Measurements from ENCODE around the gene NTN1.

Gene NTN1

DNA sequence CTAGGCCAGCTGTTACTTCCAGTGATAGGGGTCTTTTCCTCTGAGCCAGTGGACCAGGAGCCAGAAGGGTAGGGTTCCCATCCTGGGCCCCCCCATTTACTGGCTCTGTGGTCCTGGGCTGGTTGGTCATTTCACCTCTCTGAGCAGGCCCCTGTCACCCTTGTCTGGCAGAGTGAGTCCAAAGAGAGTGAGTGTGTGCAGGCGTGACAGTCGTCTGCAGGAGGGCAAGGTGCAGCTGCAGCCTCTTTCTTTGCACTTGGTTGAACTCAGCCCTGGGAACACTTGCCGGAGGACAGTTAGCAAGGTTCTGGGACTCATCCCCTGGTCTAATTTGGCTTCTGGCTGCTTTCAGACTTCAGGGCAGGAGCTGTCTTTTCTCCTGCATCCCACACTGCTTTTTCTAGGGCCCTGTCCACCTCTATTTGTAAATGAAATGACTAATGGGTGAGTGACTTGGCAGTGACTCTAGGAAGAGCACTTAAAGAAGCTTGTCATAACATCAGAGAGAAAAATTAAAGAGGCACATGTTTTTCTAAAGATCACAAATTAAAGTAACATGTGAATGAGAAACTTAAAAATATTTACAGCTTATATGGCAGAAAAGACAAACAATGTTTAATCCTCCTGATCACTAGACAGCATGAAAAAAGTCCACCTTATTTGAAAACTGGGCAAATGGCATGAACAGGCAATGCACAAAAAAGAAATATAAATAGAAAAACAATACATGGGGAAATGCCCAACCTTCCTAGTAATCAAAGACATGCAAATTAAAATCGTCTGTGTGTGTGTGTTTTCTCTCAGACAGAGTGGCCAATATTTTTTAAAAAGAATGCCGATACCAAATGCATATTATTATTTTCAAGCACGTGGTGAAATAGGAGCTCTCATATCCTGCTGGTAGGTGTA is 137.5 kb downstream of the NTN1 start:
- no peak for DNase-seq (ENCODE audit: low read depth in 3 of 3)

- no peak for DNase-seq (ENCODE audit: low read depth in 3 of 3)
These were observed 141.1 kb downstream of the NTN1 start for GRCh38 chr17:9162275-9162985.

DNA sequence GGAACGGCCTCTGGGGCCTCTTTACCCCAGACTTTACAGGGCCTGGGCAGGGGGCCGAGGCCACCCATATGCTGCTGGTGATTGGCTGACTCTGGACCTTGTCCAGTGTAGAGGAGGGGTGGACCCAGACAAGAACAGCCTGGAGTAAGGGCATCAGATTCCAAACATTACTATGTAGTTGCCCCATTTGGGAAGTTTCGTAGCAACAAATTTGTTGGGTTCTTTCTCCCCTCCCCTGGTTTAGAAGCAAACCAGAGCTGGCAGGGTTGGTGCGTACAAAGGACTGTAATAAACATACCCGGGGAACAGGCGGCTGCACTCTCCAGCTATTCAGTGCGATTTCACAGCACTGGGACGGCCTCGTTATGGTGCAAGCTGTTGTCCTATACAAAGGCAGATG is 145.5 kb downstream of the NTN1 start:
- DNase-seq (ENCODE audit: low read depth in 3 of 3) = no peak

GRCh38 chr17:9167379-9167778 is 146.1 kb downstream of the NTN1 start:
- no peak for DNase-seq (ENCODE audit: low read depth in 3 of 3)

GRCh38 chr17:9169116-9169515 is 147.8 kb downstream of the NTN1 start:
- DNase-seq (ENCODE audit: low read depth in 3 of 3) = no peak

GRCh38 chr17:9170336-9170735 is 149.0 kb downstream of the NTN1 start:
- DNase-seq (ENCODE audit: low read depth in 3 of 3) = no peak

DNA sequence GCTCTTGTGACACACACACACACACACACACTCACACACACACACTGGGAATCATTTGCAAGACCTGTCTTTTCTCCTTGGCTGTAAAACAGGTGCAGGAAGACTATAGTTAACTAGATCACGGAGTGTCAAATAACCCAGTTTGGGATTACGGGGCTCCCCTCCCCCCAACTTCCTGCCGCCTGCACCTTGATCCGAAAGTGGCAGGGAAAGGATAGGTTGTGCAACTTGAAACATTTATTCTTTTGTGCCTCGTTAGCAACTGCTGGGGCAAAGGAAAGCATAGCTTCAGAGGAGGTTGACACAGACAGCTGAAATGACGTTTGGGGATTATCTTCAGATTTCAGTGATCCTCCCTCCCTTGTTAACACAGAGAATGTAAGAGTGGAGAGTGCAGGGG is 149.5 kb downstream of the NTN1 start:
- DNase-seq (ENCODE audit: low read depth in 3 of 3) = no peak

DNA sequence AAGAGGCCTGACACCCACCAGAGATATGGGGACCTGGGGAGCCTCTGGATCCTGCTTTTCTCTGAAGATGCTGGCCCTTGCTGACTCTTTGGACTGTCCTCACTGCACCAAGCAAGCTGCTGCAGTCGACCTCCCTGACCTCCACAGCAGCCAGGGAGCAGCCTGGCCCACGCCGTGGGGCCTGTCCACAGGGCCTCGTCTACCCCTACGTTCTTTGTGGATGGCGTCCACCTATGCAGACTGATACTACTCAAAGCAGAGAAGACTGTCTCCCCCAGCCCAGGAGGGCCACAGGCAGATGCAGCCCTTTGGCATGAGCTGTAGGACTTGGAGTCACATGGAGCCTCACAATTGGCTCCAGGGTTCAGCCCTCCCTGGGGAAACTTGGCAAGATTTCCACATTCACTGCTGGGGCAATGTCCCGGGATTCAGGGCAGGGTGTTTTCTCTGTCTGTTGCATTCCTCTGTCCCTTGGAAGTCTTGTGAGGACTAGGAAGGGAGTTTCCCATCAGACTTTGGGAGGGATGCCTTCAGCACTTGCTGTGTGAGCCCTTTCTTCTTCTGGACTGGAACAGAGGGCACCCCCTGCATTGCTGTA is 152.2 kb downstream of the NTN1 start:
- DNase-seq (ENCODE audit: low read depth in 3 of 3) = no peak

- no peak for DNase-seq (ENCODE audit: low read depth in 3 of 3)
These were observed 153.0 kb downstream of the NTN1 start for GRCh38 chr17:9174312-9174711.

DNA sequence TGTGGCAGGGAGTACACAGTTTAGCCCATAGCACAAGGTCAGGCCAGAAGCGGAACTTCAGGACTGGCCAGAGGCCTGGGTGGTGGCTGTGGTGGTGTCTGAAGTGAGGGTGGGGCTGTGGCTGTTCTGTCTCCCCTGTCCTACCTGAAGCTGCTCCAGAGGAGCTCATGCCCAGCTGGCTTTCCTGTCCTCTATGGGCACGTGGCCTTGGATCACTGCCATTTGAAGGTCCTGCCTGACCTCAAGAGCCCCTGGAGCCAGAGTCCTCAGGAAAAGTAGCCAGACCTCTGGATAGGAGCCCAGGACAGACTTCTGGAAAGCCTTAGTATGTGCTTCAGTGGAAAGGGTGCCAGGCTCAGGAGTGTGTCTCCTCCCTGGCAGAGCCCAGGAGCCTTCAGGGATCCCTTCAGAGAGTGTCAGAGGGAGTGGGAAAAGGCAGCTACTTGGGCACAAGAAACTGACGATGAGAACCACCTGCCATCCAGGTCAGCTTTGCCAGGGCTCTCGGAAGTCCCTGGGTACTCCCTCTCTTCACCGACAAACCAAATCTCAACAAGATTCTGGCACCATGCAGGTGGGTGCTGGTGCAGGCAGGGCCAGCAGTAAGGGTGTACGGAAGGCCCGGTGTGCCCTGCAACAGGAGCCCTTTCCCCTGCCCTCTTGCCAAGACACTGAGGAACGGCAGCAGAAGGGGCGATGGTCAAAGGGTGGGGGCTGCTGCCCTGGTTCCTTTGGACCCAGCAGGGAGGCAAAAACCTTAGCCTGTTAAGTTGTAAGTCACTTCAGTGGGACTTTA is 153.7 kb downstream of the NTN1 start:
- DNase-seq (ENCODE audit: low read depth in 3 of 3) = no peak

- no peak for DNase-seq (ENCODE audit: low read depth in 3 of 3)
These were observed 154.6 kb downstream of the NTN1 start for GRCh38 chr17:9175700-9176467.

- no peak for DNase-seq (ENCODE audit: low read depth in 3 of 3)
These were observed 155.9 kb downstream of the NTN1 start for GRCh38 chr17:9177212-9177611.

DNA sequence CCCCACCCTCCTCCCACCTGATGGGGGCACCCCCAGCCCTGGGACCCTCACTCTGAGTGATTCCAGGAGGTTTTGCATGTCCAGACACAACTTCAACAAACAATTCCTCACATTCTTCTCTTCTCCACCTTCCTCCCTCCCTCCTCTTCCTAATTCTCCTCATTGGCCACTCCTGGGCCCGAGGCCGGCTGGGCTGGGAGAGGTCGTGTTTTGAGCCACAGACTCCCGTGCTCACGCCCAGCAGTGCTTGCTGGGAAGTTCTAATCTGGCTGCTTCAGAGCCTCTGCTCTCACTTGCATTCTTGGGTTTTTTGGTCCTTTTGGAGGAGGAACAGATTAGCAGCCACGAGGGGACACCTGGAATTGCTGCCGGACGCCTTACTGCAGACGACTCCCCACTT is 157.0 kb downstream of the NTN1 start:
- no peak for DNase-seq (ENCODE audit: low read depth in 3 of 3)

DNA sequence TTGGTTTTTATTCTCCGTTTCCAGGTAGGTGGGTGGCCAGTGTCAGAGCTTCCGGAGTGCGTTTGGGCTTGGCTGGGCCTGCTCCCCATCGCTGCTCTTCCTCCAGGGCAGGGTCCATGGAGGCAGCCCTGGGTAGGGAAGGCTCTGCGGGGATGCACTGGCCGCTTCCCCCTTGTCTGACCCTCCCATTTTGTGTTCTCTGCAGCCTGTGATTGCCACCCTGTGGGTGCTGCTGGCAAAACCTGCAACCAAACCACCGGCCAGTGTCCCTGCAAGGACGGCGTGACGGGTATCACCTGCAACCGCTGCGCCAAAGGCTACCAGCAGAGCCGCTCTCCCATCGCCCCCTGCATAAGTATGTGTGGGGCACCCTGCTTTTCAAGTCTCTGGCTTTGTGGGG is 158.3 kb downstream of the NTN1 start:
- no peak for DNase-seq (ENCODE audit: low read depth in 3 of 3)

- no peak for DNase-seq (ENCODE audit: low read depth in 3 of 3)
These were observed 160.3 kb downstream of the NTN1 start for GRCh38 chr17:9181640-9182039.

DNA sequence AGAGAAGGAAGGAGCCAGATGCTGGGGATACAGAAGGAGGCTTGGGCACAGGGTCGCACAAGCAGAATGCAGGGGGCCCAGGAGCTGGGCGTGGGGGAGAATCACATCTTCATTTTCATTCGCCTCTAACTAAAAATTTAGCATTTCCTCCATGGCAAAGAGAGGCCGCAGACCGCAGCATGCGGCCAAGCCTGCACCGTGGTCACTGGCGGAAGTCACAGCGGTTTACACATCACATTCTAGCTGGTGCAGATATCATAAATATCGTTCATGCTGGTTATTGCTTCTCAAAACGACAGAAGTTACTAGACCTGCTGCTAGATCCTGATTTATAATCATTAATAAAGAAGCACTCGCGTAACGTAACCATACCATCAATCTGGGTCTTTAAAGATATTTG is 162.0 kb downstream of the NTN1 start:
- DNase-seq (ENCODE audit: low read depth in 3 of 3) = no peak

- DNase-seq (ENCODE audit: low read depth in 3 of 3) = no peak
These were observed 163.8 kb downstream of the NTN1 start for GRCh38 chr17:9185142-9185541.

GRCh38 chr17:9185688-9186284 is 164.5 kb downstream of the NTN1 start:
- no peak for DNase-seq (ENCODE audit: low read depth in 3 of 3)

GRCh38 chr17:9187828-9188227 is 166.5 kb downstream of the NTN1 start:
- DNase-seq (ENCODE audit: low read depth in 3 of 3) = no peak

DNA sequence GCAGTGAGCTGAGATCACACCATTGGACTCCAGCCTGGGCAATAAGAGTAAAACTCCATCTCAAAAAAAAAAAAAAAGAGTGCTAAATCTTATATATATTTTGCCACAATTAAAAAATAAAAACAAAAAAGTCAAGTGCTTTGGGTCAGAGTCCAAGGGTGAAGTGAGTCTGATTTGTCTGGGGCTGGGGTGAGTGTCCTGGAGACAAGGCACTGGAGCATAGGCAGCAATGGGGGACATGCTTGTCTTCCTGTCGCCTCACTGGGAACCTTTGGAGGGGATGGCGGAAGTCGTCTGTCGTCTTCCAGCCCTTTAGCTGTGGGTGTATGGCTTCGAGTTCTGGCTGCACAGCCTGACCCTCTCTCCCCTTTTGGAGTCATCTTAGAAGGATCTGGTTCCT is 167.1 kb downstream of the NTN1 start:
- DNase-seq (ENCODE audit: low read depth in 3 of 3) = no peak

DNA sequence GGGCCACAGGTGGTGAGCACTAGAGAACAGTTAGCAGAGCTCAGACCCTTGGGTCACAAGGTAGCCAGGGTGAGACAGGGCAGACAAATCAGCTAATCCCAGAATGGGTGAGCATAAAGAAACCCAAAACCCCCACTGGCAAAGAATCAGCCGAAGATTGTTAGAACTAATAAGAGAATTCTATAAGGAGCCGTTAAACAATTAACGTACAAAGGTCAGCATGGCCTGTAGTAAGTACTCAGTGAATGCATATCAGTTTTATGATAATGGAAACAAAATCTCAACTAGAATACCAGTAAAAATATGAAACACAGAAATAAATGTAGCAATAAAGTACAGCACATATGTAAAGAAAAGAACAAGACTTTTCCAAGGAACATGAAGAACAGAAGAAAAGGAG is 168.6 kb downstream of the NTN1 start:
- DNase-seq (ENCODE audit: low read depth in 3 of 3) = no peak

Data from stimulated activated CD4-positive, alpha-beta T cell treated with anti-CD3 and anti-CD28 coated beads, TNF-alpha, amount 100 ng/mL, for 24 hours (primary cell).